ENCODE measurements around the gene CAPN11.

CAPN11 gene

DNA sequence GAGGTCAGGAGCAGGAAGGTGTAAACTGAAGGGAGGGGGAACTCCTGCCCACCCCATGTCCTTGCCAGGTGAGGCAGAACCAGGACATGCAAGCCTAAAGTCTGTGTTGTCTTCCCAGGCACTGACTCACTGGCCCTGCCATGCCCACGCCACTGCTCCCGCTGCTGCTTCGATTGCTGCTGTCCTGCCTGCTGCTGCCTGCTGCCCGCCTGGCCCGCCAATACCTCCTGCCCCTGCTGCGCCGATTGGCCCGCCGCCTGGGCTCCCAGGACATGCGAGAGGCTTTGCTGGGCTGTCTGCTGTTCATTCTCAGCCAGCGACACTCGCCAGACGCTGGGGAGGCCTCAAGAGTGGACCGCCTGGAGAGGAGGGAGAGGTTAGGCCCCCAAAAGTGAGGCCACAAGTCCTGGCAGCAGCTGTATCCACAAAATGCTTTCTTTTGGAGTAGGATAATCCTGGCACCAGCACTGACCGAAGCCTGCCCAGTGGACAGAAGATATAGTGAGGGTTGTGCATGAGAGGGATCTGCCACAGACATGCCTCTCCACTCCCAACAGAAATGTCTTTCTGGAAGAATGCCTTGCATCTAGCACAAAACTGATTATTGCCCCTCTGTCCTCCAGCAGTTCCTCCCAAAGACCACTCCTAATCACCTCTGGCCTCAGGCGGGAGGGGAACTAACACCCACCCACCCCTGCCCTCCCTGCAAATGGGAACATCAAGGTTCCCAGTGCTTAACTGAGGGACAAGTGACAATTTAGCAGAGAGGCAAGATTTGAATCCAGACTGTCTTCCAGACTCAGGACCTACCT lies 58.9 kb downstream of the CAPN11 start:
- no peak for DNase-seq

DNA sequence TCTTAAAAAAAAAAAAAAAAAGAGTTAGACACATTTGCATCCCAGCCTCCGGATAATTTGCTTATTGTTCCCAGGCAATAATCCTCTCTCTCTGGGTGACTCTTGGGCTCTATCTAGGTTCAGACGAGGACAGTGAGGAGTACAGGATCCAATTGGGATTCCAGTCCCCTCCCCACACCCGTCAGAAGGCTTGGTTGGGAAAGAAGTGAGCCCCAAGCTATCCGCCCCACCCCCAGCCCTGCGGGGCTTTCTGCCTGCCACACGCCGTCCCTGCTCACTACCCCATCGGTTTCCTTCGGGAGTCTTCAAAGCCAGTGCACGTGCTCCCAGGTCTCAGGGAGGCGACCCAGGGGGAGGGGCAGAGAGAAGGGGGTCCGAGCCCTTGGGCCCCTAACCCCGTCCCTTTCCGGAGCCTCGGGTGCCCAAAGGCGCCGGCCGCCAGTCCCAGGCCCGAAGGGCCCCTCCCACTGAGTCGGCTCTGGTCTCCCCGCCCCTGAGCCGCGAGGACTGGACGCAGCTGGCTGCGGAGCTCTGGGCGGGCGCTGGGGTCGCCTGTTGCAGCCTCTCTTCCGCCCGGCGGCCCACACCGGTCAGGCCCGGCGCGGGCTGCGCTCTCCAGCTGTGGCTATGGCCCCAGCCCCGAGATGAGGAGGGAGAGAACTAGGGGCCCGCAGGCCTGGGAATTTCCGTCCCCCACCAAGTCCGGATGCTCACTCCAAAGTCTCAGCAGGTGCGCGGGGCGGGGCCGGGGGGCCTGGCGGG lies 60.6 kb downstream of the CAPN11 start:
- DNase-seq: peak; percentile 31

DNA sequence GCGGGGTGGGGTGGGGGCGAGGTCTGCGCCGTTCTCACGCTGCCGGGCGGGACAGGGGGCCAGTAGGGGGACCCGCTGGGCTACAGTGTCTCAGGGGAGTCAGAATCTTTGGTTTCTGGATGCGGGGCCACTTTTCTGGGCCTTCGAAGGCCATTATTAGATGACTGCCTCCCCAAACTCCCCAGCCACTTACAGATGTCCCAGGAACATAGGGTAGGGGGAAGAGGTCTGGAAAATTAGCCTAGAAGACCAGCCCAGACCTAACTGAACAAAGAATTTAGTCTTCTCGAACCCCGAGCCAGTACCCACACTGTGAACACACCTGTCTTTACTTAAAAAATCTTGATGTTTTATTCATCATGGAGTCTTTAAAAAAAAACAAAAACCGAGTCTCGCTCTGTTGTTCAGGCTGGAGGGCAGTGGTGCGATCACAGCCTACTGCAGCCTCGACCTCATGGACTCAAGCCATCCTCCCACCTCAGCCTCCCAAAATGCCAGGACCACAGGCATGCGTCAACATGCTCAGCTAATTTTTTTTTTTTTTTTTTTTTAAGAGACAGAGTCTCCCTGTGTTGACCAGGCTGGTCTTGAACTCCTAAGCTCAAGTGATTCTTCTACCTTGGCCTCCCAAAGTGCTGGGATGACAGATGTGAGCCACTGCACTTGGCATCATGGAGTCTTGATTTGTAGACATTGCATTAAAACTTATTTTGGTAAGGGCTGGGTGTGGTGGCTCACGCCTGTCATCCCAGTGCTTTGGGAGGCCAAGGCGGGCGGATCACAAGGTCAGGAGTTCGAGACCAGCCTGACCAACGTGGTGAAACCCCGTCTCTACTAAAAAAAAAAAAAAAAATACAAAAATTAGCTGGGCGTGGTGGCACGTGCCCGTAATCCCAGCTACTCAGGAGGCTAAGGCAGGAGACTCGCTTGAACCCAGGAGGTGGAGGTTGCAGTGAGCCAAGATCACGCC lies 61.5 kb downstream of the CAPN11 start:
- no peak for DNase-seq

DNA sequence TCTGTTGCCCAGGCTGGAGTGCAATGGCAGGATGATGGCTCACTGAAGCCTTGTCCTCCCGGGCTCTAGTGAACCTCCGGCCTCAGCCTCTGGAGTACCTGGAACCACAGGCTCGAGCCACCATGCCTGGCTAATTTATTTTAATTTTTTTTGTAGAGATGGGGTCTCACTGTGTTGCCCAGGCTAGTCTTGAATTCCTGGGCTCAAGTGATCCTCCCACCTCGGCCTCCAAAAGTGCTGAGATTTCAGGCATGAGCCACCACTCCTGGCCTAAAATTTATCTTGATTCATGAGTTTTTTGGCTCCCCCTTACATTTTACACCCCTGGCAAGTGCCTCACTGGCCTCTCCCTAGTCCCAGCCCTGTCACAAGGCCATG lies 62.3 kb downstream of the CAPN11 start:
- no peak for DNase-seq

DNA sequence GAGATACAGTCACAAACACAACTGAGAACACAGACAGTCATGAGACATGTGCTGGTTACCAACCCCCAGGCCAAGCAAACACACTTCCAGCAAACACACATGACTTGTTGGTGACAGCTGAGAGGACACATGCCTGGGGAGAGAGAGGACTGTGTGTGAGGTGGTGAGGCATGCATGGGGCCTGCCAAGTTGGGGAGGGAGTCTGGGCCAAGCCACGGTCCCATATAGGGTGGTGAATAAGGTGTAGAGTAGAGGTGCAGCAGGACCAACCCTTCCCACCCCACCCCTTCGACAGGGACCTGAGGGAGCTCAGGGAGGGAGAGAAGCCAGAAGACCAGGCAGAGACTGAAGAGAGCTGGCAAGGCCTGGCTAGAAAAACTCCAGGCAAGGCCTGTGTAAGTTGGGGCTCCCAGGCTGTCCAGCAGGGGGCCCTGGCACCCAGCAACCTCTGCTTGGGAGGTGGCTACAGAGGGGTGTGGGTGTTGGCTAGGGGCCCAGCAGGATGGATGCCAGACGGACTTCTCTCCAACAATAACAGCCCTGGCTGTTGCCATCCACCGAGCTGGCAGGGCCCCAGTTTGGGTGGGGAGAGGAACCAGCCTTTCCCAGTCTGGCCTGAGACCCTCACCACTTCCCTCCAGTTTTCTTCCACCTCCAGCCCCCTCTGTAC lies 62.8 kb downstream of the CAPN11 start:
- peak; percentile 82 for DNase-seq

DNA sequence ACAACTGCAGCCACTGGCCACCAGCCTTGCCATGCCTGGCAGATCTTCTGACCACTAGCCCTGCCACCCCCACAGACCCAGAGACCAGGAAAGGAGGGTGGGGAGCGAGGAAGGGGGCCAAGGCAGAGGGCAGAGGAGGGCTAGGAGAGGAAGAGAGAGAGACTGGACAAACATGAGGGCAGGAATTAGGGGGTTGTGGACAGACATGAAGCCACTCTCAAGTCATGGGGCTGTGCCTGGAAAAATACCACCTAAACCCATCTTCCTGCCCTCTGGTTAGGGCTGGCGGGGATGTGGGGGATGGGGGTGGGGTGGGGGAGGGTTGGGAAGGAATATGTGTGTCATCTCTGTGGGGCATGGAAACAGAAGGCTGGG lies 63.3 kb downstream of the CAPN11 start:
- DNase-seq: no peak

DNA sequence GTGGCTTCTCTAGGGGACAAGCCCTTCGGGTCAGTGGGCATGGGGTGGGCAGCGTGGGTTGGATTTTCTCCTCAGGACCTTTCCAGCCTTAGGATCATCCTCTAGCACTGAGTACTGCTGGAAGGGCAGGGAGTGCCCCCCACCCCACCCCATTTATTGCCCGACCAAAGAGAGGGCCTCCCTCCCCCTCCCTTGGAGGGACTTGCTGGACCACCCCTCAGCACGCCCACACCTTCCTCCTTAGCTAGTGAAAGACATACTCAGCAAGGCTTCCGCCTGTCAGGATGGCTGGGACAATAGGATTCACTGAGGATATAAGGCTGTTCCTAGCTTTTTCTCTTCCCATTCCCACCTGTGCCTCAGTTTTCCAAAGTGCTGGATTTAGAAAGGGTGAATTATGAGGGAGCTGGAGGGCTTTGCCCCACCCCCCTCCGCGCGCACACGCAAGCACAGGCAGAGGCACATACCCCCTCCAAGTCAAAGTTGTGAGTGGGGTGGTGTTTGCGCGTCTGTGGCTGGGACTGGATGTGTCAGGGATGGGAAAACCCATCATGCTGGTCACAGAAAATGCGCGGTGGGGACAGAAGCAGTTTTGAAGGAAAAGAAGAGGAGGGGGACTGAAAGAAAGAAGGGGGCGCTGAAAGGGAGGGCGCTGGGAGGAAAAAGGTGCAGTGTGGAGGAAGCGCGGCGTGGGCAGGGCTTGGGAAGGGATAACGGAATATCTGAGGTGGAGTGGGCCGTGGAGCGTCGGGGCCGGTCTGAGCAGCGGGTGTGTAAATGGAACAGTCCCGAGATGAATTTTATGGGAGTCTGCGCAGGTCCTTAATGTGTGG lies 64.1 kb downstream of the CAPN11 start:
- no peak for DNase-seq

DNA sequence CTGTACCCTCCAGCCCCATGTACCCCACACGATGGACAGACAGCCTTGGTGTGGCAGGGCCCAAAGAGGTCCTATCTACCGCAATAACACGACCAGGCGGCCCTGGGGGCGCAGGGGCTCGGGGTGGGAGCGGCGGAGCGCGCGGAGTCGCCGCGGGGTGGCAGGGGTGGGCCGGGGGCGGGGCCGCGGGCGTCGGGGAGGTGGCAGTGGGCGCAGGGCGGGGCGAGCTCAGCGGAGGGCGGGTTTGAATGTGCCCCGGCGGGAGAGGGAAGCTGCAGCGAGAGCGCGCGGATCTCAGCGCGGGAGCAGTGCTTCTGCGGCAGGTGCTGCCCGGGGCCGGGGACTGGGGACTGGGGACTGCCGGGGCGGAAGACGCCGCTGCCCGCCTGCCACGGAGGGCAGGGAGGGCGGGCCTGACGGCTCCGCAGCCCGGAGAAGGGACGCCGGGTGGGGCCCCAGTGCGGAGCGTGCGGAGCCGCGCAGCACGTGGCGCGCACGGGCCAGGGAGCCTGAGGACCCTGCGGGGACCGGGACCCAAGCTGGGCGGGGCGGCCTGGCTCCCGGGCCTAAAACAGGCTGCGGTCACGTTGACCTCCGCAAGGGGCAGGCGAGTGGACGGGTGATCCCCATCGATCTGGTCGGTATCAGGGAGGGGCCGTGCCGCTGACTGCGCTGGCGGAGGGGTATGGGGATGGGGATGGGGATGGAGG lies 64.9 kb downstream of the CAPN11 start, which contains the start of gene SLC29A1:
TSS of gene SLC29A1 (plus strand) at position 277 of the 710 bp plus-strand sequence. CDS start 3,719 bp downstream, outside the sequence.
- DNase-seq: peak; percentile 49

DNA sequence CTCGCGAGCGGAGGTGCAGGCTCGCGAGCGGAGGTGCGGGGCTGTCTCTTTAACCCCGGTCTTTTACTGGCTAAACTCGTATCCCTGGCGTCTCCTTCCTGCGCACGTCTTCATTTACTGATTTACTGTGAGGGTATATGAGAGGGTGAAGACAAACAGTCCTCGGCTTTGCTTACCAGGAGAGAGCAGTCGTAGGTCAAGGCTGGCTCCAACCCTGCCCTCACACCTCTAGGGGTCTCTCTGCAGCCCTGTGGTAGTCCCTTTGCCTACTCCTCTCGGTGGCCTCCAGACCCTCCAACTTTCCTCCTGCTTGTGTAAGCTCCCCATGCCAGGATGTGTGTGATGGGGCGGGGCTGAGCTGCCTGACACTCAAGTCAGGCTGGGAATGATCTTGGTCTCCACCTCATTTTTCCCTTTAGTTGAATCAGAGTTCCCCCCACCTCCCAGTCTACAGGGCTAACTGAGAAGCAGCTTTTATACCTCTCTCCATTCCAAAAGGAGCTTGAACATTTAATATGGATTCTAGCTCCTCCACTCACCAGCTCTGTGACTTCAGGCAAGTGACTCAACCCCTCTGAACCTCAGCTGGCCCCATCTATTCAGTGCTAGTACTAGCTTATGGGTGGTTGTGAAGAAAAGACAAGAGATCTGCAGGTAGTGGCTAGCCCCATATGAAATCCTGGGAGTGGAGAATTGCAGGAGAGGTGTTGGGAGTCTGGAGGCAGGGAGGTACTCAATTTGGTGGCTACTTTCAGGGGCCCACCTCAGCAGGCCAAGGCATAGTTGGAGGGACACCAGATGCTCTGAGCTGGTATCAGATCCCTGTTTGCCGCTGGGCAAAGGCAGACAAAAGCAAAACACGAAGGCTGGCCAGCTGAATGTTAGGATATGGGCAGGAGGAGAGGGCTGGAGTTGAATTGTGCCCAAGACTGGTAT lies 65.7 kb downstream of the CAPN11 start:
- no peak for DNase-seq

DNA sequence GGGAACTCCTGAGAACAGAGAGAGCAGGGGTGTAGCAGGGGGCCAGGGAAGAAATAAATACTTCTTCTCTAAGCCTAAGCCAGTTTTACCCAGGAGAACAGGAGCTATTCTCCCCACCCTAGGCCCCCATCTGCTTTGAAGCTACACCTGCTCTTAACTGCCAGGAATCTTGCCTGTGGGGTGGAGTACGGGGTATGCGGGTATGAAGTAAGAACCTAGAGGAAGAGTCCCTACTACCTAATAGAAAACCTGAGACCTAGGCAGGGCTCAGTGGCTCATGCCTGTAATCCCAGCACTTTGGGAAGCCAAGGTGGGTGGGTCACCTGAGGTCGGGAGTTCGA lies 66.3 kb downstream of the CAPN11 start:
- no peak for DNase-seq

DNA sequence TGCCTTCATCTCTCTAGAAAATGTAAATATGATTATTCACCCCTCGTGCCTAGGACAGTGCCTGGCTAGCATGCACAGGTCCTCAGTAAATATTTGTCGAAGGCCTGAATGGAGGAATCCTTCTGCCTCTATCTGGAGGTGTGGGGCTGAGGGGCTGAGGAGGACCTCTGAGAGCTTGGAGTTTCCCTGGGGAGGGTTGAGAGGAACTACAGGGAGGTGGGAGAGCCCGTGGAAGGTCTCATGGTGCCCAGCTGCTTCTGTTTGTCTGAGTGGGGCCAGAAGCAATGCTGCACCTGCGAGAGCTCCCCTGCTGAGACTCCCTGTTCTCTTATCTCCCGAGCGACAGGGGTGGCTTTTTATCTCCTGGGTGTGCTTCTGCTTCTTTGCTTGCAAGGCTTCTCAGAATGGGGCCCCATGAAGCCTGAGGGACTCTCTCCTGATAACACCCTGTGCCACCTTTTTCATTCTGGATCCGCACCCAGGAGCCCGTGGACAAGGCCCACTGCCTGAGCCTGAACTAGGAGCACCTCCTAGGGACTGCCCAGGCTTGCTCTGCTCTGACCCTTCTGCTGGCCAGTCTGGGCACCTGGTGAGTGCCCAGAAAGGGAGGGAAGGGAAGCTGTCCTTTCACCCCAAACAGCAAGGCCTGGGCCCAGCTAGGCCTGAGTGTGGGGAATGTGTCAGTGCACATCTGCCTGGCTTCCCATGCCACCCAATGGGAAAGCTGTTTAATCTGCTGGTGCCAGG lies 67.1 kb downstream of the CAPN11 start:
- no peak for DNase-seq

DNA sequence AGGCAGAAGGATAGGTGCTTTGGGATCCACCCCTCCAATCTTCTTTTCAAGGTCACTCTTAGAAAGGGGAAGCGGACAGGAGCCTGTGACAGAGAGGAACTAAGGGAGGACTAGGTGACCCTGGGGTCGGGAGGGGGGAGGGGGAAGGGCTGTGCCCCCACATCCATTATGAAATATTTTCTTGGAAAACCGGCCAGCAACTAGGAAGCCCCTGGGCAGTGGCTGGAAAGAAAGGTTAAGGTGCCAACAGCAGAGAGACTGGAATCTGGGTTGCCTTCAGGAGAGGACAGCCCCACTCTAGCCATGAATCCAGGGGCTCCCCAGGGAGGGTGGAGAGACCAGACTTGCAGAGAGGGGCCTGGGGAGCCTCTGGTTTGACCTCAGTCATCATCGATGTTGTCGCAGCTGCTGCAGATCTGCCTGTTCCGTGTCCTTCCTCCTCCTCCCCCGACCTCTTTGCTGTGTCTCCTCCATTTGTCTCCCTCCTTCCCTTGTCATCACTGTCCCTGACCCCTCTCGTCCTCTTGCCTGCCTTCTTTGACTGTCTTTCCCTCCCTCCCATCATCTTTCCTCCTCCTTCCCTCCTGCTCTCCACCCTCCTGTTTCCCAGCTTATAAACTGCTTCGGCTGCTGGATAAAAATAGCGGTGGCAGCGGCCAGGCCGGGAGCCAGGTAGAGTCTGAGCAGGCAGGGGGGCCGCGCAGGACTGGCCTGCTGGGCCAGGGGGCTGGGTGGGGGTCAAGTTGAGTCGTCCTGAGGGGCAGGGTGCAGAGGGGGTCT lies 67.9 kb downstream of the CAPN11 start:
- DNase-seq: no peak

DNA sequence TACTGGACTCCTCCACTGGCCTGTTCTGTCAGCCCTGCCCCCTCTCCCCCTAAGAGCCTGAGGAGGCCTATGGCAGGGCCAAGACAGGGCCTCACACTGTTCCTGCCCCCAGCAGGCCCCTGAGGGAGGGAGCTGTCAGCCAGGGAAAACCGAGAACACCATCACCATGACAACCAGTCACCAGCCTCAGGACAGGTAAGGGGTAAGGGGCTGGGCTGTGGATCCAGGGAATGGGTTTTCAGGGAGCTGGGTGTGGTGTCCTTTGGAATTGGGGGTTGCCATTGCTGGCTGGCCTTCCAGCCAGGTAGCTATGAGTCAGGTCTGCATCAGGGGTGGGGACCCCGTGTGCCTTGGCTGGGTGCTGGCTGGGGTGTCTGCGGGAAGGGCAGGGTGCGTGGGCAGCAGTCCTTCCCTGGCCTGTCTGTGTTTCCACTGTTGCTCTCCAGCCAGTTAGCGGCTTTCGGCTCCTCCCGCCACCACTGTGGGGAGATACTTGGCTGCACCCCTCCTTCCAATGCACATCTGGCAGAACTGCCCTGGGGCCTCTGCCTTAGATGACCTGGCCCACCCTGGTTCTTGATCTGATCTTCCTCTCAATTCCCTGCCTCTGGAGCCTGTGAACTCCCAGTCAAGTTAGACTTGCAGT lies 68.7 kb downstream of the CAPN11 start:
- no peak for DNase-seq

DNA sequence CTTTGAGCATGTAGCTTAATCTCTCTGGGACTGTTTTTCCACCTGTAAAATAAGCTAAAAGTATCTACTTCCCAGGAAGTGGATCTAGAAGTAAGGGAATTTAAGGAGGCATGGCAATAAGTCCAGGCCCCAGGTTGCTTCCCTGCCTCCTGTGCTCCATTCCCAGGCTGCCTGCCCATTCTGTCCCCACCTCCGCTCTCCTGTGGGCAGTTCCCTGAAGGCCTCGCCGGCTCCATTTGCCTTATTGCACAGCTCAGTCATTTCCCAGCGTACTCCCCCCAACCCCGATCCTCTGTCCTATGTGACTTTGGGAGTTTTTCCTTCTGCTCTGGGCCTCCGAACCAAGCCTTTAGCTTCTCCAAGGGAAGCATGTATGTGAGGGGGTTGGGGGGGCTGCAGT lies 69.4 kb downstream of the CAPN11 start:
- no peak for DNase-seq

DNA sequence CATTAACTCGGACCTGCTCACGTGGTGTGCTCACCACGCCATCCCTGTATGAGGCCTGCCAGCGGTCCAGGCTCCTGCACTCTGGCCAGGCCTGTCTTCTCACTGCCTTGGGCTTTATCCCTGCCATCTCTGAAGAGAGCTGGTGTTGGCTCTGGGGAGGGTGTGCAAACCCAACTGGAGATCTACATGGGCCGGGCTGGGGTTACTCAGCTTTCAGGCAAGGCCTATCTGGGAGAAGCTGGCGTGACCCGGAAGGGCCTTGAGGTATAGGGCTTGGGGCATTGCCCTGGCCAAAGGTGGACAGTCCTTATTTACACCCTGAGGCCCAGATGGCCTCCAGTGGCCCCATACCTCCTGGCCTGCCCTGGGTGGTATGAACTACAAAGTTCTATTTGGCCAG lies 69.8 kb downstream of the CAPN11 start:
- DNase-seq: no peak

DNA sequence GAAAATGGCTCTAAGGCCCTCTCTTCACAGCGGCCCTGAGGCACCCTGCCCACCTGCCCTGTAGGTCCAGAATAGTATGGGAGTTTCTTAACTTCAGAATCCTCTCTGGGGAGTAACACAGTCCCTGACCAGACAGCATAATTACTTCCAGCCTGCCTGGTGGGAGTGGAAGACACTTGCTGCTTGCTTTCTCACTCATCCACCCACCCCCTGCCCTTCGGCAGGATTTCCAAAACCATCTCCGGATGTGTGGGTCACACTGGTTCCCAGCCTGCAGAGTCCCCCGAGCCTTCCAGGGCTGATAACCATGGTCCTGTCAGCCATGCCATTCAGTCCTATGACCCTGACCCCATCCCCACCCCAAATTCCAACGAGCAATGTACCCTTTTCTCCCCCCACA lies 70.2 kb downstream of the CAPN11 start:
- DNase-seq: no peak

DNA sequence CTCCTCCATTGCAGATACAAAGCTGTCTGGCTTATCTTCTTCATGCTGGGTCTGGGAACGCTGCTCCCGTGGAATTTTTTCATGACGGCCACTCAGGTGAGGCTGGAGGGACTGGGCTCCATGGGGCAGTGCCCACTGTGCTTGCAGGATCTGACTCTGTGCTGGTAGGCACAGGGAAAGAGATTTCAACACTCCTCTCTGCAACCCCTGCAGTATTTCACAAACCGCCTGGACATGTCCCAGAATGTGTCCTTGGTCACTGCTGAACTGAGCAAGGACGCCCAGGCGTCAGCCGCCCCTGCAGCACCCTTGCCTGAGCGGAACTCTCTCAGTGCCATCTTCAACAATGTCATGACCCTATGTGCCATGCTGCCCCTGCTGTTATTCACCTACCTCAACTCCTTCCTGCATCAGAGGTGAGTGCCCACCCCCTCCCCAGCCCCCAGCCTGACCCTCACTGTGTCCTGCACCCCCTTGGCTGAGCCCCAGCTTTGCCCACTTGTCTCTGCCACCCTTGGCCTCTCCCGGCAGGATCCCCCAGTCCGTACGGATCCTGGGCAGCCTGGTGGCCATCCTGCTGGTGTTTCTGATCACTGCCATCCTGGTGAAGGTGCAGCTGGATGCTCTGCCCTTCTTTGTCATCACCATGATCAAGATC lies 70.9 kb downstream of the CAPN11 start:
- DNase-seq: no peak

Data from SHP77 treated with DMSO at 0.1 percent for 48 hours (cell line).